Measurements from ENCODE around the gene CC2D1A.

- TF ChIP-seq CTCF (IDR thresholded peaks at IDR 0.05; ENCODE audit: low read depth, low read length, poor library complexity, severe bottlenecking) (no peak), EZH2phosphoT487 (IDR thresholded peaks at IDR 0.05; ENCODE audit: borderline replicate concordance, low read length) (no peak)
Measured at GRCh38 chr19:13942023-13942684, 36.2 kb downstream of the CC2D1A start.

All from DOHH2 (cell line).